GM19397 (cell line): ENCODE data around the gene MDN1.

ENCODE experiments used
- ATAC-seq: cut with Tn5 transposase; IDR thresholded peaks from one replicate; pipeline ENCODE4 v1.9.1; 2021; ENCODE audit warnings: mild to moderate bottlenecking, moderate library complexity; ENCODE audit not compliant: unreplicated experiment

MDN1 gene

GRCh38 chr6:89610149-89610642 is 209.4 kb downstream of the MDN1 start:
- ATAC-seq = no peak

GRCh38 chr6:89605861-89606260 is 213.7 kb downstream of the MDN1 start:
- ATAC-seq = no peak

- no peak for ATAC-seq
Measured at GRCh38 chr6:89604653-89605052, 214.9 kb downstream of the MDN1 start.

GRCh38 chr6:89602166-89602565 is 217.4 kb downstream of the MDN1 start:
- ATAC-seq = no peak

GRCh38 chr6:89599727-89600126 is 219.9 kb downstream of the MDN1 start:
- ATAC-seq = no peak

GRCh38 chr6:89597988-89598387 is 221.6 kb downstream of the MDN1 start:
- ATAC-seq = no peak

GRCh38 chr6:89597372-89597771 is 222.2 kb downstream of the MDN1 start:
- ATAC-seq = no peak

- ATAC-seq = no peak
Measured at GRCh38 chr6:89596484-89596883, 223.1 kb downstream of the MDN1 start.

GRCh38 chr6:89596056-89596455 is 223.5 kb downstream of the MDN1 start:
- ATAC-seq = peak; percentile 72
